ENCODE results near the gene GPR179.
"Not testable (repeated sequence)": the region's sequence is repeated elsewhere in the genome, so short reads cannot be mapped to it uniquely, and the experiment has no call there.

GPR179 gene

GRCh38 chr17:38325221-38325851, 18.4 kb downstream of the GPR179 start:
- no peak for DNase-seq (ENCODE audit: extremely low spot score, insufficient read length, low read depth)
- FAIRE-seq = no peak

GRCh38 chr17:38324772-38325171, 19.0 kb downstream of the GPR179 start:
- DNase-seq (ENCODE audit: extremely low spot score, insufficient read length, low read depth) (no peak), FAIRE-seq (no peak)

GRCh38 chr17:38324141-38324697, 19.5 kb downstream of the GPR179 start:
- DNase-seq (ENCODE audit: extremely low spot score, insufficient read length, low read depth) = no peak

GRCh38 chr17:38322897-38323296, 20.9 kb downstream of the GPR179 start:
- no peak for FAIRE-seq
- DNase-seq (ENCODE audit: extremely low spot score, insufficient read length, low read depth) = no peak

More at GRCh38 chr17:38324141-38324697, 19.5 kb downstream of the GPR179 start:
- no peak for FAIRE-seq

GRCh38 chr17:38322156-38322779, 21.5 kb downstream of the GPR179 start:
- FAIRE-seq = no peak
- DNase-seq (ENCODE audit: extremely low spot score, insufficient read length, low read depth) = peak; percentile 59

- no peak for DNase-seq (ENCODE audit: extremely low spot score, insufficient read length, low read depth)
- FAIRE-seq = no peak
Observed at GRCh38 chr17:38320482-38320881, 23.3 kb downstream of the GPR179 start.

- FAIRE-seq = no peak
Observed at GRCh38 chr17:38317081-38317480, 26.7 kb downstream of the GPR179 start.

GRCh38 chr17:38315497-38315896, 28.3 kb downstream of the GPR179 start:
- no peak for DNase-seq (ENCODE audit: extremely low spot score, insufficient read length, low read depth)
- FAIRE-seq = no peak

More at GRCh38 chr17:38317081-38317480, 26.7 kb downstream of the GPR179 start:
- DNase-seq (ENCODE audit: extremely low spot score, insufficient read length, low read depth) = no peak

GRCh38 chr17:38296834-38297517, 46.8 kb downstream of the GPR179 start, which contains the start of gene MRPL45:
Gene MRPL45, plus strand, starts transcription at chr17:38297168. Its CDS starts 16 bp downstream, at chr17:38297184.
- DNase-seq (ENCODE audit: extremely low spot score, insufficient read length, low read depth) = peak; percentile 85
- not testable (repeated sequence) for FAIRE-seq

- FAIRE-seq; DNase-seq (ENCODE audit: extremely low spot score, insufficient read length, low read depth): not testable (repeated sequence)
Observed at GRCh38 chr17:38295602-38296365, 48.0 kb downstream of the GPR179 start.

- DNase-seq (ENCODE audit: extremely low spot score, insufficient read length, low read depth); FAIRE-seq: not testable (repeated sequence)
Observed at GRCh38 chr17:38289760-38290159, 54.0 kb downstream of the GPR179 start.

- not testable (repeated sequence) for DNase-seq (ENCODE audit: extremely low spot score, insufficient read length, low read depth); FAIRE-seq
Observed at GRCh38 chr17:38288217-38288827, 55.4 kb downstream of the GPR179 start.

- not testable (repeated sequence) for DNase-seq (ENCODE audit: extremely low spot score, insufficient read length, low read depth); FAIRE-seq
Observed at GRCh38 chr17:38286501-38287091, 57.2 kb downstream of the GPR179 start.

GRCh38 chr17:38285994-38286393, 57.8 kb downstream of the GPR179 start:
- not testable (repeated sequence) for DNase-seq (ENCODE audit: extremely low spot score, insufficient read length, low read depth); FAIRE-seq
